A549 (cell line): ENCODE measurements around the gene USP9X.
A peak's percentile ranks its signal among the peaks of the same experiment; 100 is the strongest.

ENCODE experiments used
- CBX8 ChIP-seq: fragments of 200-600 bp; sonication (generic); IDR thresholded peaks from 2 replicates; pipeline ENCODE4 v1.6.1; 2016
- CEBPB ChIP-seq, 2 experiments: fragments of >200 bp in 1 of 2; sonication (Bioruptor Twin) in 1 of 2; formaldehyde crosslinking in 1 of 2; IDR thresholded peaks; 2 replicates each; pipeline ENCODE4 v1.6.1; 2012 to 2016
- CTCF ChIP-seq: fragments of >200 bp; sonication (Bioruptor Twin); formaldehyde crosslinking; IDR thresholded peaks from 3 replicates; pipeline ENCODE4 v1.5.1; 2016
- HDAC2 ChIP-seq: fragments of 200-600 bp; sonication (generic); IDR thresholded peaks from 2 replicates; pipeline ENCODE4 v1.6.1; 2016
- MAFK ChIP-seq: fragments of 450-650 bp; IDR thresholded peaks from 2 replicates; pipeline ENCODE4 v1.6.1; 2014; ENCODE audit not compliant: partially characterized antibody
- MYC ChIP-seq: IDR thresholded peaks from 2 replicates; pipeline ENCODE4 v1.6.1; 2012; ENCODE audit warnings: mild to moderate bottlenecking, inconsistent platforms, low read length, improper control_type of control experiment, borderline replicate concordance
- NR3C1 ChIP-seq: fragments of >200 bp; sonication (Bioruptor Twin); formaldehyde crosslinking; IDR thresholded peaks from 3 replicates; pipeline ENCODE4 v1.6.1; 2017
- PBX3 ChIP-seq: IDR thresholded peaks from 2 replicates; pipeline ENCODE4 v1.6.1; 2012
- POLR2A ChIP-seq: IDR thresholded peaks from 2 replicates; pipeline ENCODE4 v1.6.1; 2012; ENCODE audit warnings: mild to moderate bottlenecking, low read length
- ZSCAN20 ChIP-seq: fragments of 250-450 bp; sonication (Bioruptor Pico); IDR thresholded peaks from 2 replicates; pipeline ENCODE4 v1.8.0; 2022; ENCODE audit warnings: mild to moderate bottlenecking, moderate library complexity
- TF ChIP-seq, protein P1 (sequence below): fragments of 200-600 bp; sonication (generic); IDR thresholded peaks from 2 replicates; pipeline ENCODE4 v1.6.1; 2016; ENCODE audit warnings: antibody characterized with exemption, mild to moderate bottlenecking, moderate library complexity

GRCh38 chrX:41085878-41086626 lies 807 bp downstream of the USP9X start:
- TF ChIP-seq CTCF (no peak), CBX8 (no peak), HDAC2 (no peak), MAFK (no peak), CEBPB (IDR thresholded peaks at IDR 0.05) (no peak), POLR2A (0 out of 2 replicates have a peak, but pooled peaks have one; percentile 3), NR3C1 (no peak), PBX3 (no peak), ZSCAN20 (CRISPR knock-in tag) (no peak), MYC (no peak)
- TF ChIP-seq, protein P1, sequence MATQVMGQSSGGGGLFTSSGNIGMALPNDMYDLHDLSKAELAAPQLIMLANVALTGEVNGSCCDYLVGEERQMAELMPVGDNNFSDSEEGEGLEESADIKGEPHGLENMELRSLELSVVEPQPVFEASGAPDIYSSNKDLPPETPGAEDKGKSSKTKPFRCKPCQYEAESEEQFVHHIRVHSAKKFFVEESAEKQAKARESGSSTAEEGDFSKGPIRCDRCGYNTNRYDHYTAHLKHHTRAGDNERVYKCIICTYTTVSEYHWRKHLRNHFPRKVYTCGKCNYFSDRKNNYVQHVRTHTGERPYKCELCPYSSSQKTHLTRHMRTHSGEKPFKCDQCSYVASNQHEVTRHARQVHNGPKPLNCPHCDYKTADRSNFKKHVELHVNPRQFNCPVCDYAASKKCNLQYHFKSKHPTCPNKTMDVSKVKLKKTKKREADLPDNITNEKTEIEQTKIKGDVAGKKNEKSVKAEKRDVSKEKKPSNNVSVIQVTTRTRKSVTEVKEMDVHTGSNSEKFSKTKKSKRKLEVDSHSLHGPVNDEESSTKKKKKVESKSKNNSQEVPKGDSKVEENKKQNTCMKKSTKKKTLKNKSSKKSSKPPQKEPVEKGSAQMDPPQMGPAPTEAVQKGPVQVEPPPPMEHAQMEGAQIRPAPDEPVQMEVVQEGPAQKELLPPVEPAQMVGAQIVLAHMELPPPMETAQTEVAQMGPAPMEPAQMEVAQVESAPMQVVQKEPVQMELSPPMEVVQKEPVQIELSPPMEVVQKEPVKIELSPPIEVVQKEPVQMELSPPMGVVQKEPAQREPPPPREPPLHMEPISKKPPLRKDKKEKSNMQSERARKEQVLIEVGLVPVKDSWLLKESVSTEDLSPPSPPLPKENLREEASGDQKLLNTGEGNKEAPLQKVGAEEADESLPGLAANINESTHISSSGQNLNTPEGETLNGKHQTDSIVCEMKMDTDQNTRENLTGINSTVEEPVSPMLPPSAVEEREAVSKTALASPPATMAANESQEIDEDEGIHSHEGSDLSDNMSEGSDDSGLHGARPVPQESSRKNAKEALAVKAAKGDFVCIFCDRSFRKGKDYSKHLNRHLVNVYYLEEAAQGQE, result no peak
